Tibial nerve (tissue), 4 donors: ENCODE measurements around the gene CXXC5.

Experiments
- CTCF ChIP-seq, 5 experiments: fragments of 200-600 bp in 3 of 5; fragments of 450-650 bp in 2 of 5; sonication (generic) in 3 of 5; IDR thresholded peaks; one replicate each; pipeline ENCODE4 v1.5.1; 2016 to 2019; ENCODE audit warnings: antibody characterized with exemption in 5 of 5, mild to moderate bottlenecking in 3 of 5, moderate library complexity in 2 of 5
- EP300 ChIP-seq, 2 donors: sonication (generic); formaldehyde crosslinking; IDR thresholded peaks; one replicate each; pipeline ENCODE4 v1.6.1; 2017; ENCODE audit warnings: antibody characterized with exemption in 2 of 2, mild to moderate bottlenecking in 1 of 2
- POLR2A ChIP-seq, 2 donors: fragments of 450-650 bp; IDR thresholded peaks; one replicate each; pipeline ENCODE4 v1.6.1; 2017; ENCODE audit warnings: antibody characterized with exemption in 2 of 2, mild to moderate bottlenecking in 2 of 2, moderate library complexity in 2 of 2

DNA sequence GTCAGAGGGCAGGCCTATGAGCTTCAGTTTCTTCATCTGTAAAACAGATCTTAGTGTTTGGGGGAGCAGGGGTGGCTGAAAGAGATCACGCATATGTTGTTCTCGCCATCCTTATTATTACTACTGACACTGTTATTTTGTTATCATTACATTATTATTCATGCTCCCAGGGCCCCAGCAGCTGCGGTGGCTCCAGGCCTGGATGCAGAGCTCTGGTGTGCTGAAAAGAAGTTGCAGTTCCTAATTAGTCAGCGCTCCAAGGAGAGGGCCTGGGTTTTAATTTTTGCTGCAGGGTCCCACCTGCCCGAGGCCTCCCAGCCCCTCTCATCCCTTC, 19.5 kb downstream of the CXXC5 start:
- TF ChIP-seq POLR2A (IDR thresholded peaks at IDR 0.05) = no peak
- TF ChIP-seq CTCF (IDR thresholded peaks at IDR 0.05) = no peak
- TF ChIP-seq EP300 (IDR thresholded peaks at IDR 0.05) = no peak
